ENCODE data around the gene ANXA1.
"Not testable (repeated sequence)": the region's sequence is repeated elsewhere in the genome, so short reads cannot be mapped to it uniquely, and the experiment has no call there.

ANXA1 gene

GRCh38 chr9:73170185-73170957 lies 18.7 kb downstream of the ANXA1 start:
- no peak for DNase-seq

GRCh38 chr9:73172901-73173215 lies 21.2 kb downstream of the ANXA1 start:
- DNase-seq, result no peak

- DNase-seq, result no peak
These were observed 22.1 kb downstream of the ANXA1 start for GRCh38 chr9:73173557-73174329.

GRCh38 chr9:73174330-73174980 lies 22.8 kb downstream of the ANXA1 start:
- DNase-seq, result no peak

GRCh38 chr9:73176450-73176875 lies 24.8 kb downstream of the ANXA1 start:
- DNase-seq, result no peak

GRCh38 chr9:73178044-73178443 lies 26.4 kb downstream of the ANXA1 start:
- DNase-seq, result no peak

GRCh38 chr9:73179589-73179988 lies 27.9 kb downstream of the ANXA1 start:
- no peak for DNase-seq

GRCh38 chr9:73180403-73180802 lies 28.7 kb downstream of the ANXA1 start:
- no peak for DNase-seq

GRCh38 chr9:73182928-73183327 lies 31.3 kb downstream of the ANXA1 start:
- no peak for DNase-seq

GRCh38 chr9:73183428-73183827 lies 31.8 kb downstream of the ANXA1 start:
- DNase-seq, result no peak

GRCh38 chr9:73183917-73184861 lies 32.5 kb downstream of the ANXA1 start:
- peak; percentile 75 for DNase-seq

GRCh38 chr9:73191109-73191508 lies 39.4 kb downstream of the ANXA1 start:
- DNase-seq, result not testable (repeated sequence)

- DNase-seq, result no peak
These were observed 42.6 kb downstream of the ANXA1 start for GRCh38 chr9:73194284-73194683.

- DNase-seq, result no peak
These were observed 47.8 kb downstream of the ANXA1 start for GRCh38 chr9:73199448-73199847.

GRCh38 chr9:73199886-73200285 lies 48.2 kb downstream of the ANXA1 start:
- no peak for DNase-seq

GRCh38 chr9:73200694-73201452 lies 49.2 kb downstream of the ANXA1 start:
- peak; percentile 33 for DNase-seq

- no peak for DNase-seq
These were observed 51.3 kb downstream of the ANXA1 start for GRCh38 chr9:73202980-73203379.

GRCh38 chr9:73204936-73205335 lies 53.3 kb downstream of the ANXA1 start:
- no peak for DNase-seq

GRCh38 chr9:73206851-73207250 lies 55.2 kb downstream of the ANXA1 start:
- DNase-seq, result no peak

- no peak for DNase-seq
These were observed 59.4 kb downstream of the ANXA1 start for GRCh38 chr9:73210886-73211666.

GRCh38 chr9:73213300-73213699 lies 61.6 kb downstream of the ANXA1 start:
- no peak for DNase-seq

Data from NCI-H2029 treated with DMSO at 0.1 percent for 48 hours (cell line).